Measurements from ENCODE around the gene C17orf100.

C17orf100 gene

DNA sequence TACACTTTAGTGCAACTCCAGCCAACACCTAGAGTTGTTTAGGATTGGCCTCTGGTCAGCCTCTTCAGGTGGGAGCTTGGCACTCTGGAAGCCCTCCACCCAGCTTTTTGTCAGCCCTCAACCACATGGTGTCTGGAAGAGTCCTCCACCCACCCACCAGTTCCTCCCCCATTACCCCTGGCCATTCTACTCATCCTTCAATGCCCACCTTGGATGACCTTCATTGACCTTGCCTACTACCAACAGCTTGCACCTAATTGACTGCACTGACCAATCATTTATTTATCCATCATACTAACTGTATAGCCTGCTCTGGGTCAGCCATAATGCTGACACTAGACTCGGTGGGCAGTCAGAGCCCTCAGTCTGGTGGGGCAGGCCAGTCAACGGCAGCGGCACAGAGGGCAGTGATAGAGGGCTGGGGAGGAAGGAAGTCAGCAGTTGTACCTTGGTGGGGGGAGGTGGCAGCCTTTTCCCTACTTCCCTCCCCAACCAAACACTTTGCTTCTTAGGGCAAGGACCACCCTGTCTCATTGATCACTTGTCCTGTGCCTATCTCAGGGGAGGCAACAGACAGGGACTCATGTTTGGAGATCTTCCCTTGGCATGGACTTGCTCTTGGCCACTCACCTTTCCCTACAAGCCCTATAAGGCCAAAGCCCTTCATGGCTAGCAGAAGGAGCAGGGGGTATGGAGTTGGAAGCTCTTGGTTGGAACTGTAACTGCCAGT, 32.3 kb downstream of the C17orf100 start:
- H3K36me3 ChIP-seq: no peaks in the 10 kb centered on the region
- H3K9me3 ChIP-seq: no peaks in the 10 kb centered on the region
- peaks cover 0 to 30% of the 10 kb centered on the region in 2 donors for H3K27me3 ChIP-seq
- no peak for DNase-seq
- TF ChIP-seq, protein P1, sequence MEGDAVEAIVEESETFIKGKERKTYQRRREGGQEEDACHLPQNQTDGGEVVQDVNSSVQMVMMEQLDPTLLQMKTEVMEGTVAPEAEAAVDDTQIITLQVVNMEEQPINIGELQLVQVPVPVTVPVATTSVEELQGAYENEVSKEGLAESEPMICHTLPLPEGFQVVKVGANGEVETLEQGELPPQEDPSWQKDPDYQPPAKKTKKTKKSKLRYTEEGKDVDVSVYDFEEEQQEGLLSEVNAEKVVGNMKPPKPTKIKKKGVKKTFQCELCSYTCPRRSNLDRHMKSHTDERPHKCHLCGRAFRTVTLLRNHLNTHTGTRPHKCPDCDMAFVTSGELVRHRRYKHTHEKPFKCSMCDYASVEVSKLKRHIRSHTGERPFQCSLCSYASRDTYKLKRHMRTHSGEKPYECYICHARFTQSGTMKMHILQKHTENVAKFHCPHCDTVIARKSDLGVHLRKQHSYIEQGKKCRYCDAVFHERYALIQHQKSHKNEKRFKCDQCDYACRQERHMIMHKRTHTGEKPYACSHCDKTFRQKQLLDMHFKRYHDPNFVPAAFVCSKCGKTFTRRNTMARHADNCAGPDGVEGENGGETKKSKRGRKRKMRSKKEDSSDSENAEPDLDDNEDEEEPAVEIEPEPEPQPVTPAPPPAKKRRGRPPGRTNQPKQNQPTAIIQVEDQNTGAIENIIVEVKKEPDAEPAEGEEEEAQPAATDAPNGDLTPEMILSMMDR (IDR thresholded peaks at IDR 0.05): no peak
- H3K4me1 ChIP-seq: no peaks in the 10 kb centered on the region
- no peak overlapping the region for H3K27ac ChIP-seq
- H3K4me3 ChIP-seq: no peak overlapping the region
- intact Hi-C loops (cut with DNase I; ENCODE audit: low total_unique reads): no loop called here

DNA sequence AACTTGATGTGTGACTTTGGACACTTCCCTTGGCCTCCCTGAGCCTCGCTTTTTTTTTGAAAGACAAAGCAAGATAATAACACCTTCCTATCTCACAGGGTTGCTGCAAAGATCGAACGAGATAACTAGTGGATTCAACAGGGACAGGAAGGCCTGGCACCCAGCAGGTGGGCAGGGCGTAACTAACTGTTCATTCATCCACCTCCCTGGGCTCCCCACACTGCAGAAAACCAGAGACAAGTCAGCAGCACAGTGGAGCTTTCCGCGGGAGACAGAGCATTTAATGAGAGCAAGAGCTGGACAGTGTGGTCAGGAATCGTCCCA, 32.9 kb downstream of the C17orf100 start:
- DNase-seq: no peak
- Histone ChIP-seq H3K4me3 (no peak overlapping the region), H3K36me3 (no peaks in the 10 kb centered on the region), H3K4me1 (no peaks in the 10 kb centered on the region), H3K27me3 (peaks cover 0 to 30% of the 10 kb centered on the region in 2 donors), H3K27ac (no peak overlapping the region), H3K9me3 (no peaks in the 10 kb centered on the region)
- intact Hi-C loops (cut with DNase I; ENCODE audit: low total_unique reads): no loop called here
- TF ChIP-seq, protein P1 (IDR thresholded peaks at IDR 0.05): no peak

DNA sequence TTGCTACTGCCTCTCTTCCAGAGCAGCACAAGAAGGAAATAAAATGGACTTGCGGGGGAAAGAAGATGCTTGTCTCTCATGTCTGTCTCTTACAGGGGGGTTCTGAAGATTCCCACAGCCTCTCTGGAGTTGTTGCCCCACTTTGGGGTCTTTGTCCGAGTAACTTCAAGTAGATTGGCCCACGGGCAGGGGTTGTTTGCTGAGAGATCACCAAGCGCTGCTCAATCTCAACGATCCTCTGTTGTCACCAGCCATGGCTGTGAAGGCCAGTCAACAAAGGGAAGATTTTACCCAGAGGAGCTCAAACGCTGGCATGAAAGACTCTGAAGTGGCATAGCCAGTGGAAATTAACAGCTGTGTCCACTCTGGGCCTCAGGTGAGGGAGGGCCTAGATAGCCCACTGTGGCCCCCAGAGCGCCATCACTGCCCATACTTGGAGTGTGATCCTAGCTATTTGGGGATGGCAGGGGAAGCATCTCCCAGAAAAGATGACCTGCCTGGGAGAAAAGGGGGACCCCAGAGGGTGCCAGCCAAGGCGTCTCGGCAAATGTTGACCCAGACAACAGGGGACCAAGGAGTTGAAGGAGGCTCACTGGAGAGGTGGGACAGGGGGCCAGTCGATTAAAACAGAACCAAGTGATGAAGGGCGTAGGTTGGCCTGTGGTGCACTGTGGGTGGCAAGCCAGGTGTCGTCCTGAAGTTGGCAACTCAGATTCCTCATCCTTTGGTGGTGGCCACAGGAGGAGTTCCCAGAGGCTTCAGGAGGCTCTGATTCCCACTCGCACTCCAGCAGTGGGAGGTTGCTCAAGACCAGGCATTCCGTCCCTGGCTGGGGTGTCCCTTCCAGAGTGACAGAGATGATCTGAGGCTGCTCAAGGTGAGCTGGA, 33.6 kb downstream of the C17orf100 start:
- H3K27ac ChIP-seq: no peak overlapping the region
- H3K27me3 ChIP-seq: peaks cover 0 to 29% of the 10 kb centered on the region in 2 donors
- no peaks in the 10 kb centered on the region for H3K36me3 ChIP-seq
- no peaks in the 10 kb centered on the region for H3K4me1 ChIP-seq
- no peak overlapping the region for H3K4me3 ChIP-seq
- intact Hi-C loops (cut with DNase I; ENCODE audit: low total_unique reads): no loop called here
- TF ChIP-seq, protein P1 (IDR thresholded peaks at IDR 0.05): no peak
- no peak for DNase-seq
- H3K9me3 ChIP-seq: no peaks in the 10 kb centered on the region

DNA sequence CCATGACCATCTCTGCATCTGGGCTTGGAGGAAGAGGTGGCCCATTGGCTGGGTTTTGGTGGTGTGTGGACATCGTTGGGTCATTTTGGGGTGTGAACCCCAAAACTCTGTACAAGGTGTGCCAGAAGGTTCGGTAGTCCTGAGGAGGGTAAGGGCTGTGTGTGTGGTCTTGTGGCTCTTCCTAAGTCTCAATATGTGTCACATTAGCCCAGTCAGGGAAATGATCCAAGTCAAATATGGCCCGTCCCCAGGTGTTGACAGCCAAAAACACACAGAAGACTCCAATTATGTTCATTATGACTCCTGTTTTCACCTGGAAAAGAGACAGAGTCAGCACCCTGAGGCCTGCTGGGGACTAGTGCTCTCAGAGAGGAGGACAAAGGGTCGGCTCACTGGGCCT, 34.5 kb downstream of the C17orf100 start:
- Histone ChIP-seq H3K27ac (no peak overlapping the region), H3K9me3 (no peaks in the 10 kb centered on the region), H3K4me3 (no peak overlapping the region), H3K4me1 (no peaks in the 10 kb centered on the region), H3K36me3 (no peaks in the 10 kb centered on the region), H3K27me3 (peaks cover 0 to 36% of the 10 kb centered on the region in 2 donors)
- intact Hi-C loops (cut with DNase I; ENCODE audit: low total_unique reads): no loop called here
- DNase-seq: no peak
- TF ChIP-seq, protein P1 (IDR thresholded peaks at IDR 0.05): no peak

DNA sequence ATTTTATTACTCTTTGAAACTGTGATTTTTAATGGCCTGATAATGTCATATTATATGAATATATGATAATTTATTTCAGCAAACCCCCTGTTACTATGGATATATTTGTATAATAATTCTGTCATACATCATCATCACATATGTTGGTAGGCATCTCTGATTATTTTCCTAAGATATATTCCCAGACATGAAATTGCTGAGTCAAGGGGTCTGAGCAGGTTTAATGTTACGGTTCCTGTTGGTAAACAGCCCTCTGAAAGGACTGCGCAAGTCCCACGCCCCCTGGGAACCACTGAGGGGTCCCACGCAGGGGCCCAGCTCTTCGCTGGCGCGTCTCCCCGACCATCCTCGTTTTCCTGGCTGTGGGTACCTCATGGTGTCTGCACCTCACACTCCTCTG, 37.4 kb downstream of the C17orf100 start:
- Histone ChIP-seq H3K4me3 (no peak overlapping the region), H3K9me3 (no peaks in the 10 kb centered on the region), H3K36me3 (no peaks in the 10 kb centered on the region), H3K27me3 (peaks cover 0 to 29% of the 10 kb centered on the region in 2 donors), H3K4me1 (no peaks in the 10 kb centered on the region), H3K27ac (no peak overlapping the region)
- intact Hi-C loops (cut with DNase I; ENCODE audit: low total_unique reads): no loop called here
- DNase-seq: no peak
- TF ChIP-seq, protein P1 (IDR thresholded peaks at IDR 0.05): no peak

Data from tibial artery (tissue), 4 donors.